ENCODE measurements around the gene BAX. TPM values are rescaled to one million over a fixed set of nuclear protein-coding genes. Genes with fewer than 3 reads are reported as not detected.

Gene BAX
- total and polyA plus RNA-seq, 9 of the 15 experiments (the other 6 are each of a cell fraction or from before 2014, with no cell fraction given) = 3.2 to 95.4 (median 44.5) TPM

DNA sequence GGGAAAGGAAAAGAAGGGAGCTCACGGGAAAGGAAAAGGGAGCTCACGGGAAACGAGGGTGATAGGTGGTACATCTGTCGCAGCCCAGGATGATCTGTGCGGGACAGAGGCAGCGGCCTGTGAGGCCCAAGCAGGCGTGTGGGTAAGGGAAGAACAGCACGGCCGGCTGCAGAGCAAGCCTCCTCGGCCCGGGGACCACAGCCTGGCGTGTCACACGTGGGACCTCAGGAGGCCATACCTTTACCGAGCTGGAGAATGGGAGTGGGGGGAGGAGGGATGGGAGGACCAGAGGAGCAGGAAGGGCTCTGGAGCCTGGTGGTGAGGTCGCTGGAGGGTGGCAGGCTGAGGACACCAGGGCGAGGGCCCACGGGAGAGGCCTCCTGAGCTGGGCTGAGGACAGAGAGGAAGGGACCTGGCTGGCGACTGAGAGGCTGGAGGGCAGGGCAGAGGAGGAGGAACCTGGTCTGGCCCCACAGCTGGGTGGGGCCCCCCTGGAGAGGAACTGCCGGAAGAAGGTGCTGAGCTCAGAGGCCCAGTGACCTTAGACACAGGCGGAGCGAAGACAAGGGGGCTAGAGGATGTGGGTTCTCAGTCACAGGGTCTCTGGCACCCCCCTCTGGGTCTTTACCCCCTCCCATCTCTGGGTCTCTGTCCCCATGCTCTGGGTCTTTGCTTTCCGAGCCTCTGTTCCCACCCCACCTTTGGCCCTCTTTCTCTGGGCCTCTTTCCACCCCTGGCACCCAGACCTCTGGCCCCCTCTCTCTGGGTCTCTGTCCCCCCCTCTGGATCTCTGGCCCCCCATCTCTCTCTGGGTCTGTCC lies 7.6 kb downstream of the BAX start (continued):
- TF ChIP-seq ZNF197 (CRISPR knock-in tag; IDR thresholded peaks at IDR 0.05; ENCODE audit: low read depth) (0 out of 2 replicates have a peak, but pooled peaks have one; percentile 63), ZNF282 (CRISPR knock-in tag; IDR thresholded peaks at IDR 0.05) (no peak), ETV1 (tag; conservative IDR thresholded peaks at IDR 0.05; ENCODE audit: low read depth) (peak; percentile 82), SMARCA4 (IDR thresholded peaks at IDR 0.05) (peak; percentile 40), ARNT (IDR thresholded peaks at IDR 0.05) (peak in 1 of 2 experiments; percentile 44; a peak in 1 of 4 replicates), HDAC2 (IDR thresholded peaks at IDR 0.05) (peak; percentile 76; the same call in 1 of the 2 replicates), YY1 (IDR thresholded peaks at IDR 0.05; ENCODE audit: borderline replicate concordance in 1 of 3, control insufficient read depth in 1 of 3, extremely low read depth in 1 of 3, insufficient read depth in 3 of 3, insufficient read length in 1 of 3, insufficient replicate concordance in 2 of 3, low read depth in 1 of 3, low read length in 2 of 3) (peak in 1 of 3 experiments; percentile 14), LCOR (CRISPR knock-in tag; IDR thresholded peaks at IDR 0.05) (no peak), ELF2 (CRISPR knock-in tag; IDR thresholded peaks at IDR 0.05) (peak; percentile 79), PRMT5 (CRISPR knock-in tag; IDR thresholded peaks at IDR 0.05) (no peak), CEBPG (CRISPR knock-in tag; IDR thresholded peaks at IDR 0.05) (no peak), CEBPG (tag; conservative IDR thresholded peaks at IDR 0.05 in 1 of 2, IDR thresholded peaks at IDR 0.05 in 1 of 2) (no peak), KAT7 (CRISPR knock-in tag; IDR thresholded peaks at IDR 0.05; ENCODE audit: borderline replicate concordance) (no peak), RB1 (IDR thresholded peaks at IDR 0.05; ENCODE audit: low read depth) (peak; percentile 26; the same call in 1 of the 2 replicates), LARP7 (IDR thresholded peaks at IDR 0.05) (0 out of 2 replicates have a peak, but pooled peaks have one; percentile 20), MEF2A (IDR thresholded peaks at IDR 0.05; ENCODE audit: control insufficient read depth, low read depth, low read length) (no peak), ZNF124 (CRISPR knock-in tag; IDR thresholded peaks at IDR 0.05) (no peak), RBM14 (IDR thresholded peaks at IDR 0.05; ENCODE audit: borderline replicate concordance, insufficient read depth, low read depth, low read length) (no peak)
- TF ChIP-seq, protein P1, sequence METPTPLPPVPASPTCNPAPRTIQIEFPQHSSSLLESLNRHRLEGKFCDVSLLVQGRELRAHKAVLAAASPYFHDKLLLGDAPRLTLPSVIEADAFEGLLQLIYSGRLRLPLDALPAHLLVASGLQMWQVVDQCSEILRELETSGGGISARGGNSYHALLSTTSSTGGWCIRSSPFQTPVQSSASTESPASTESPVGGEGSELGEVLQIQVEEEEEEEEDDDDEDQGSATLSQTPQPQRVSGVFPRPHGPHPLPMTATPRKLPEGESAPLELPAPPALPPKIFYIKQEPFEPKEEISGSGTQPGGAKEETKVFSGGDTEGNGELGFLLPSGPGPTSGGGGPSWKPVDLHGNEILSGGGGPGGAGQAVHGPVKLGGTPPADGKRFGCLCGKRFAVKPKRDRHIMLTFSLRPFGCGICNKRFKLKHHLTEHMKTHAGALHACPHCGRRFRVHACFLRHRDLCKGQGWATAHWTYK (CRISPR knock-in tag; IDR thresholded peaks at IDR 0.05) = peak; percentile 81
- TF ChIP-seq, protein P2, sequence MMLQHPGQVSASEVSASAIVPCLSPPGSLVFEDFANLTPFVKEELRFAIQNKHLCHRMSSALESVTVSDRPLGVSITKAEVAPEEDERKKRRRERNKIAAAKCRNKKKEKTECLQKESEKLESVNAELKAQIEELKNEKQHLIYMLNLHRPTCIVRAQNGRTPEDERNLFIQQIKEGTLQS (IDR thresholded peaks at IDR 0.05) = peak; percentile 20; the same call in 1 of the 2 replicates
- TF ChIP-seq, protein P2 (CRISPR knock-in tag; conservative IDR thresholded peaks at IDR 0.05) = no peak
- TF ChIP-seq, protein P3, sequence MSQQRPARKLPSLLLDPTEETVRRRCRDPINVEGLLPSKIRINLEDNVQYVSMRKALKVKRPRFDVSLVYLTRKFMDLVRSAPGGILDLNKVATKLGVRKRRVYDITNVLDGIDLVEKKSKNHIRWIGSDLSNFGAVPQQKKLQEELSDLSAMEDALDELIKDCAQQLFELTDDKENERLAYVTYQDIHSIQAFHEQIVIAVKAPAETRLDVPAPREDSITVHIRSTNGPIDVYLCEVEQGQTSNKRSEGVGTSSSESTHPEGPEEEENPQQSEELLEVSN (IDR thresholded peaks at IDR 0.05; ENCODE audit: borderline replicate concordance in 1 of 2, extremely low read depth in 1 of 2, insufficient read depth in 1 of 2, insufficient read length in 1 of 2, low read depth in 1 of 2, low read length in 1 of 2, poor library complexity in 1 of 2, severe bottlenecking in 1 of 2) = no peak
